WTC11 (cell line): ENCODE results near the gene UGT2B7.

Experiments used
- ATF2 ChIP-seq: sonication (generic); formaldehyde crosslinking; IDR thresholded peaks from 2 replicates; pipeline ENCODE4 v1.8.1; 2022; ENCODE audit warnings: low read depth, missing genetic modification reagents, borderline replicate concordance
- CREM ChIP-seq: sonication (generic); formaldehyde crosslinking; IDR thresholded peaks from 2 replicates; pipeline ENCODE4 v1.8.1; 2022; ENCODE audit warnings: mild to moderate bottlenecking, missing genetic modification reagents, moderate library complexity
- CTCF ChIP-seq: fragments of 200-600 bp; IDR thresholded peaks from 2 replicates; pipeline ENCODE4 v1.8.0; 2022; ENCODE audit warnings: antibody characterized with exemption
- ETV6 ChIP-seq: sonication (generic); formaldehyde crosslinking; IDR thresholded peaks from 2 replicates; pipeline ENCODE4 v1.8.1; 2022; ENCODE audit warnings: mild to moderate bottlenecking, missing genetic modification reagents
- MAX ChIP-seq: sonication (generic); formaldehyde crosslinking; IDR thresholded peaks from 2 replicates; pipeline ENCODE4 v1.8.0; 2022; ENCODE audit warnings: mild to moderate bottlenecking, missing genetic modification reagents
- MYBL2 ChIP-seq: sonication (generic); formaldehyde crosslinking; IDR thresholded peaks from 2 replicates; pipeline ENCODE4 v1.8.1; 2023; ENCODE audit warnings: mild to moderate bottlenecking, moderate library complexity, missing genetic modification reagents
- NR3C1 ChIP-seq: sonication (generic); formaldehyde crosslinking; conservative IDR thresholded peaks from 2 replicates; pipeline ENCODE4 v1.8.1; 2023; ENCODE audit warnings: low read depth, mild to moderate bottlenecking, missing genetic modification reagents
- ZBTB43 ChIP-seq: sonication (generic); formaldehyde crosslinking; IDR thresholded peaks from 2 replicates; pipeline ENCODE4 v1.8.1; 2023; ENCODE audit warnings: mild to moderate bottlenecking, missing genetic modification reagents

GRCh38 chr4:69126024-69126423, 29.8 kb downstream of the UGT2B7 start:
- TF ChIP-seq CTCF (no peak), MAX (CRISPR knock-in tag) (no peak), NR3C1 (CRISPR knock-in tag) (no peak), ZBTB43 (CRISPR knock-in tag) (no peak), ETV6 (no peak), CREM (CRISPR knock-in tag) (no peak), ATF2 (CRISPR knock-in tag) (no peak), MYBL2 (CRISPR knock-in tag) (no peak)
